ENCODE results near the gene NMUR2.

NMUR2 gene

GRCh38 chr5:152405145-152405544, at the start of gene NMUR2:
Gene NMUR2, minus strand, starts transcription at chr5:152405279. Its CDS starts 166 bp downstream, at chr5:152405113.
- DNase-seq = no peak

DNA sequence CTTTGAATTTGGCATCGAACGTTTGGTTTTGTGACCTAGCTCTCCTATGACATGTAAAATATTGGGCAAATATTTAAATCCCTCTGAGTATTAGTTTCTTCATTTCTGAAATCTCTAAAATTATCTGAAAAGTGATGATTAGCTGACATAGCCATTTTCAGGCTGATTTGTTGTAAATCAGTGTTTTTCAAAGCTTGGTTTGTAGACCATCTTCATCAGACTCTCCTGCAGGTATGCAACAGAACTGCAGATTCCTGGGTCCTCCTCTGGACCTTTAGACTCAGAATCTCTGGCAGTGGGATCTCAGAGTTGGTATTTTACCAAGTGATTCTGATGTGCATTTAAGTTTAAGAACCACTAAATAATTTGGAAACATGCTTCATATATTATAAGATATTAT, 38.9 kb upstream of the NMUR2 start:
- DNase-seq = no peak

DNA sequence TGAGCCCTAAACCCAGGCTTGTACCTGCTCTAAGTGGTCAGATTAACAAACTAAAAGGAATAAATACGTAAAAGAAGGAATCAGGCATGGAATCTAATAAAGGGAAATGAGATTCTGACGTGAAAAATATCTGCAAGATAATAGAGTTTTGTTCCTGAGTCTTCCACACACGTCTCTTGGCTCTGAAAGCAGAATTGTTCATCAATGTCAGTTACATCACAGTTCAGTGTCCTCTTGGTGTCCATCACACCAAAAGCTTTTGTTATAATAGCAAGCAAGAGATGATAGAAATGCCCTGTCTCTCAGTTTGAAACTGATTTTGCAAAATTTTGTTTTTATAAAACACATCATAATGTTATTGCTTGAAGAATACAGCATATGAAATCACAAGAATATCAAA, 34.7 kb upstream of the NMUR2 start:
- DNase-seq = no peak

DNA sequence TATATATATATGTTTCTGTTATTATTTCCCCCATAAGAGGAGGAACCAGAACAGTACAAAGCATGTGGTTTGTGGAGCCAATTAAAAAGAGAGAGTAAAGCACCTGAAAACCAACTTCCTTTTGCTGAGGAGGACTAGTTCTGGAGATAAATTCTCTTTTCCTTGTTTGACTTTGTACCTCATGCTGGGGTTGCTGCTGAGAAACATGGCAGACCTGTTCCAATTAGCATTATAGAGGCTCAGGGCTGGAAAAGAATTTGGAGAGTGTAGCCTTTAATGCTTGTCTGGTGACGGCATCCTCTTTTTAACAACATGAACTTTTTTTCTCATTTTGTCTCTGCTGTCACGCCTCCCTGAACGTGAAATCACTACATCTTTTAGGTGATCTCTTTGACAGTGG, 32.8 kb upstream of the NMUR2 start:
- no peak for DNase-seq

- DNase-seq = no peak
Measured at GRCh38 chr5:152427721-152428120, 22.6 kb upstream of the NMUR2 start.

GRCh38 chr5:152425083-152425482, 20.0 kb upstream of the NMUR2 start:
- no peak for DNase-seq

DNA sequence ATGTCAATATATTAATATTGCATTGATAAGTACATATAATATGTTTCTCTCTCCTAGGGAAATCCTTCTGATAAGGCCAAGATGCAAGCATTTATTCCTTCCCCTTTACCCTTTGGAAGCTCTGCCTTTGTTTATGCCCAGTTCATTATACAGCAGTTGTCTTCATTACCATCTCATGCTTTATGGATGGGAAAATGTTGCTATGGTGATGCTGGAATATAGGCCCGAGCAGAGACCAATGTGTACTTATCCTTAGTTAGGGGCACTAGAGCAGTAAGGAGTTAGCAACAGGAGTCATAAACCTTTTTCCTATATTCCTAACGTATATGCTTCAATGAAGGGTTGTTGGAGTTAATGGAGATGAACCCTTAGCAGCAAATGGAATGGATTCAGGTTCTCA, 19.4 kb upstream of the NMUR2 start:
- no peak for DNase-seq

- no peak for DNase-seq
Measured at GRCh38 chr5:152422081-152422480, 17.0 kb upstream of the NMUR2 start.

DNA sequence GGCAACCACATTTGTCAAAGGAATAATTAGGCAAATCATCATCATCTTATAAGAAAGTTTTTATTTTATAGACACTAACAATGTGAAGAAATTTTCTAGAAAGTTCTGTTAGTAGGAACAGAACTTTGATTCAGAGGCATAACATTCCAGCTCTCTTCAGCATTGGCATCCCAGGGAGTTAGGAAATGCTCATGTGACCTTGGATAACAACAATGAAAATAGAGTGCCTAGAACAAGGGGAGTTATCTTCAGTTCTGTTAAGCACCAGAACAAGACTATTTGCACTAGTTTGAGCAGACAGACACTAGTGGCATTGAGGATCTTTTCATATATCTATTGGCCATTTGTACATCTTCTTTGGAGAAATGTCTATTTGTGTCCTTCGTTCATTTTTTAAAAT, 7.0 kb upstream of the NMUR2 start:
- no peak for DNase-seq

DNA sequence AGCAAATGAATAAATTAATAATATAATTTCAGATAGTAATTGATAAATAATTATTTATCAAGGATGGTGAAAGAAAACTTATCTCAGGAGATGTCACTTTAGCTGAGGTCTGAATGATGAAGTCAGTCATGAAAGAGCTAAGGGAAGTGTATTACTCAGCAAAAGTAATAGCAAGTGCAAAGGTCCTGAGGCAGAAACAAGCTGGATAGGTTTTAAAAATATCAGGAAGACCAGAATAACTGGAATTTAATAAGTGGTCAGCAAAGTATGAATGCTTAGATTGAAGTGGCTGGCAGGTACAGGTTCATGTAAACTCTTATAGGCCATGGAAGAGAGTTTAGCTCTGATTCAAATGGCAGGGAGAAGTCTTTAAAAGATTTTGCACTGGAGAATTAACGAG, 1.0 kb upstream of the NMUR2 start:
- no peak for DNase-seq

DNA sequence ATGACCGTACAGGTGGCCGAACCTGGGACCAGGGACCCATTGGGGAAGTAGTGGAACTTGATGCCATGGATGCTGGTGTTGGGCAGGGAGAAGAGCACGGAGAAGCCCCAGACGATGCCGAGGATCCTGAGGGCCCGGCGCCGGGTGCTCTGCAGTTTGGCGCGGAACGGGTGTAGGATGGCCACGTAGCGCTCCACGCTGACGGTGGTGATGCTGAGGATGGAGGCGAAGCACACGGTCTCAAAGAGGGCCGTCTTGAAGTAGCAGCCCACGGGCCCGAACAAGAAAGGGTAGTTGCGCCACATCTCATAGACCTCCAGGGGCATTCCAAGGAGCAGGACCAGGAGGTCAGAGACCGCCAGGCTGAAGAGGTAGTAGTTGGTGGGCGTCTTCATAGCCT, 585 bp downstream of the NMUR2 start:
- no peak for DNase-seq

GRCh38 chr5:152403046-152403445, 2.0 kb downstream of the NMUR2 start:
- no peak for DNase-seq

DNA sequence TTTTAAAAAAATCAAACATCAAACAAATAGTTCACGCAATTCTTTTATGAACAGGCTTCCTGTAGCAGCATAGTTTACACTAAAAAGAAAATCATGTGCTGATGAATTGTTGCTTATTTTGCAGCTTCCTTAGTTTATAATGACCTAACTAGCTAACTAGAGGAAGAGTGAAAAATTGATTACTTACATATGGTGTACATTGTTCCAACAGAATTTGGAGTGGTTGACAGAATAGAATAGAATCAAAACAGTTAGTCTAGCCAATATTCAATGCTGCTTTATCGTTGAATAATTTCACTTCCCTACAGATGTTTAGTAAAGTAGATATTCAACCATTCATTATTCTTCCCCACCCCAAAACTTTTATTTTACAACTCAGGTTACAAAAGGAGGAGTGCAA, 4.2 kb downstream of the NMUR2 start:
- no peak for DNase-seq

- DNase-seq = no peak
Measured at GRCh38 chr5:152397581-152397980, 7.5 kb downstream of the NMUR2 start.

- DNase-seq = no peak
Measured at GRCh38 chr5:152393441-152393840, 11.6 kb downstream of the NMUR2 start.

- no peak for DNase-seq
Measured at GRCh38 chr5:152389208-152389849, 15.8 kb downstream of the NMUR2 start.

DNA sequence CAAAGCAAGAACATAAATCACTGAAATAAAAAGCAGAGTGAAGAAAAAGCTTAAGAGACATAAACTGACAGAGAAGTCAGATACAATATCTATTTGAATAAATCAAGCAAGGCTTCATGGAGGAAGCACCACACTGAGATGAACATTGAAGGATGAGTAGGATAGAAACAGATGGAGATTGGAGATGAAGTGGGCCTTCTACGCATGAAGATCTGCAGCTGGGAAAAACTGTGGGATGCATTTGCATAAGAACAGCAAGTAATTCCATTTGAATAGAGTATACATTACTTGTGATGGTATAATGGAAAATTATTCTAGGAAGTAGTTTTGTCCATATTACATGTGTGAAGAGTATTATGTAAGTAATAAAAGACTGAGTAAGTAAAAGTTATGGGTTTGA, 16.5 kb downstream of the NMUR2 start:
- DNase-seq = no peak

- no peak for DNase-seq
Measured at GRCh38 chr5:152380415-152381123, 24.5 kb downstream of the NMUR2 start.

GRCh38 chr5:152379331-152379730, 25.7 kb downstream of the NMUR2 start:
- no peak for DNase-seq

GRCh38 chr5:152378730-152379129, 26.3 kb downstream of the NMUR2 start:
- no peak for DNase-seq

GRCh38 chr5:152376886-152377285, 28.2 kb downstream of the NMUR2 start:
- DNase-seq = no peak

GRCh38 chr5:152374711-152375275, 30.3 kb downstream of the NMUR2 start:
- no peak for DNase-seq

- peak in 1 of 2 experiments; percentile 2 for DNase-seq
Measured at GRCh38 chr5:152372875-152373274, 32.2 kb downstream of the NMUR2 start.

GRCh38 chr5:152369298-152369697, 35.8 kb downstream of the NMUR2 start:
- no peak for DNase-seq

DNA sequence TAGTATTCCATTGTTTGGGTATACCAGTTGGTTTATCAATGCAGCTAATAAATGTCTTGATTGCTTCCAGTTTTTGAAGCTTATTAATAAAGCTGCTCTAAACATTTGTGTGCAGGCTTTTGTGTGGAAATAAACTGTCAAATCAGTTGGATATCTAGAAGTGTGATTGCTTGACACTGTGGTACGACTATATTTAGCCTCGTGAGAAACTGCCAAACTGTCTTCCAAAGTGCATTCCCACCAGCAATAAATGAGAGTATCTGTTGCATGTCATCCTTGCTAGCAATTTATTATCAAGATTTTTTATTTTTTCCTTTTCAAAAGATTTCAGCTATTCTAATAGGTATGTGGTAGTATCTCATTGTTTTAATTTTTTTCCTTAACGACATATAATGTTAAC, 37.5 kb downstream of the NMUR2 start:
- DNase-seq = no peak

Data from AML-193 (cell line).